Measurements from ENCODE around the gene DOK6.
A peak's percentile ranks its signal among the peaks of the same experiment; 100 is the strongest.

Gene DOK6

GRCh38 chr18:69564602-69565001, 163.9 kb downstream of the DOK6 start:
- TF ChIP-seq CTCF (IDR thresholded peaks at IDR 0.05; ENCODE audit: extremely low read depth, missing control alignments) = no peak
- no peak for DNase-seq (ENCODE audit: low spot score)

- TF ChIP-seq CTCF (IDR thresholded peaks at IDR 0.05; ENCODE audit: extremely low read depth, missing control alignments) = no peak
- no peak for DNase-seq (ENCODE audit: low spot score)
These were observed 167.3 kb downstream of the DOK6 start for GRCh38 chr18:69567813-69568488.

GRCh38 chr18:69569133-69569532, 168.4 kb downstream of the DOK6 start:
- DNase-seq (ENCODE audit: low spot score) = no peak
- TF ChIP-seq CTCF (IDR thresholded peaks at IDR 0.05; ENCODE audit: extremely low read depth, missing control alignments) = no peak

- no peak for TF ChIP-seq CTCF (IDR thresholded peaks at IDR 0.05; ENCODE audit: extremely low read depth, missing control alignments)
- no peak for DNase-seq (ENCODE audit: low spot score)
These were observed 173.7 kb downstream of the DOK6 start for GRCh38 chr18:69574401-69574800.

- no peak for TF ChIP-seq CTCF (IDR thresholded peaks at IDR 0.05; ENCODE audit: extremely low read depth, missing control alignments)
- DNase-seq (ENCODE audit: low spot score) = peak; percentile 5
These were observed 179.4 kb downstream of the DOK6 start for GRCh38 chr18:69580107-69580506.

GRCh38 chr18:69584429-69584828, 183.7 kb downstream of the DOK6 start:
- TF ChIP-seq CTCF (IDR thresholded peaks at IDR 0.05; ENCODE audit: extremely low read depth, missing control alignments) = no peak
- DNase-seq (ENCODE audit: low spot score) = no peak

- TF ChIP-seq CTCF (IDR thresholded peaks at IDR 0.05; ENCODE audit: extremely low read depth, missing control alignments) = no peak
- DNase-seq (ENCODE audit: low spot score) = no peak
These were observed 185.0 kb downstream of the DOK6 start for GRCh38 chr18:69585696-69586095.
